Vagina (tissue), 2 donors: ENCODE results near the gene MB21D2.

Experiments used
- CTCF ChIP-seq, 3 experiments: fragments of 450-650 bp in 2 of 3; fragments of 200-600 bp in 1 of 3; sonication (generic) in 1 of 3; IDR thresholded peaks; one replicate each; pipeline ENCODE4 v1.5.1; 2017 to 2019; ENCODE audit warnings: antibody characterized with exemption in 3 of 3, mild to moderate bottlenecking in 2 of 3, moderate library complexity in 2 of 3
- POLR2A ChIP-seq, 2 donors: fragments of 450-650 bp; IDR thresholded peaks; one replicate each; pipeline ENCODE4 v1.6.1; 2017; ENCODE audit warnings: antibody characterized with exemption in 2 of 2, mild to moderate bottlenecking in 2 of 2, moderate library complexity in 2 of 2

- TF ChIP-seq CTCF (IDR thresholded peaks at IDR 0.05) (no peak), POLR2A (IDR thresholded peaks at IDR 0.05) (no peak)
Measured at GRCh38 chr3:192935441-192935840, 17.8 kb upstream of the MB21D2 start.
